Epithelial cell of prostate (primary cell): ENCODE data around the gene IL17RC.
"Not testable (repeated sequence)": the region's sequence is repeated elsewhere in the genome, so short reads cannot be mapped to it uniquely, and the experiment has no call there.

Source experiments
- DNase-seq: peaks from one replicate; pipeline ENCODE4 v3.0.0-alpha.2; 2011; ENCODE audit warnings: low read depth, low spot score
- H3K27ac ChIP-seq: fragments of 450-650 bp; 2 replicates; pipeline ENCODE4 v1.5.1; 2017; ENCODE audit warnings: mild to moderate bottlenecking

IL17RC gene

GRCh38 chr3:9916734-9917680 lies at the start of gene IL17RC:
TSS of gene IL17RC (plus strand) at chr3:9917098. CDS start at chr3:9917316, 218 bp downstream.
- peak within 1 kb of the TSS; percentile 61 for H3K27ac ChIP-seq
- DNase-seq: peak; percentile 92

- no peak overlapping the region for H3K27ac ChIP-seq
- no peak for DNase-seq
Observed at GRCh38 chr3:9867106-9867505, 49.8 kb upstream of the IL17RC start.

DNA sequence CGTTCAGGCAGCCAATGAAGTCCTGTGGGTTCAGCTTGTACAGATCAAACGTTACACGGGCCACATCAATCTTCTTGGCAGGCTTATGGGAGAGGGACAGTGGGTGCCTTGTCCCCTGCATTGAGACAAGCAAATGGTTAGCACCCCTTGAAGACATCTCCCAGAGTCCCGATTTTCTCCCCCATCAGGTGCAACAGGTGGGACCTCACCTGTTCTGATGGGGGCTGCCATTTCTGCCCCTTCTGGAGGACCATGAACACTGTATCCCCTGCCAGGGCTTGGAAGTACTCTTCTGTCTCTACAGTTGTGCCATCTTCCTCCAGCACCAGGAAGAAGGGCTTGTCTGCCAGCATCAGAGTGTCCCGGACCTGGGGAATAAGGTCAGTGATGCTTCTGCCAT lies 46.9 kb upstream of the IL17RC start:
- no peak for DNase-seq
- no peak overlapping the region for H3K27ac ChIP-seq

DNA sequence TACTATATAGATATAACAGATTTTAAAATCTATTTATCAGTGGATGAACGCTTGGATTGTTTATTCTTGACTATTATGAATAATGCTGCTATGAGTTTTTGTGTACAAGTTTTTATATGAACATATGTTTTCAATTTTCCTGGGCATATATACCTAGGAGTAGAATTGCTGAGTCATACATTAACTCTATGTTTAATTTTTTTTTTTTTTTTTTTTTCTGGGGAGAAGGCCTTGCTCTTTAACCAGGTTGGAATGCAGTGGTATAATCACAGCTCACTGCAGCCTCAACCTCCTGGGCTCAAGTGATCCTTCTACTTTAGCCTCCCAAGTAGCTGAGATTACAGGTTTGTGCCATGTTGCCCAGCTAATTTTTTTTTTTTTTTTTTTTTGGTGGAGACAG lies 45.9 kb upstream of the IL17RC start:
- peak overlapping the region; percentile 26 for H3K27ac ChIP-seq
- no peak for DNase-seq

DNA sequence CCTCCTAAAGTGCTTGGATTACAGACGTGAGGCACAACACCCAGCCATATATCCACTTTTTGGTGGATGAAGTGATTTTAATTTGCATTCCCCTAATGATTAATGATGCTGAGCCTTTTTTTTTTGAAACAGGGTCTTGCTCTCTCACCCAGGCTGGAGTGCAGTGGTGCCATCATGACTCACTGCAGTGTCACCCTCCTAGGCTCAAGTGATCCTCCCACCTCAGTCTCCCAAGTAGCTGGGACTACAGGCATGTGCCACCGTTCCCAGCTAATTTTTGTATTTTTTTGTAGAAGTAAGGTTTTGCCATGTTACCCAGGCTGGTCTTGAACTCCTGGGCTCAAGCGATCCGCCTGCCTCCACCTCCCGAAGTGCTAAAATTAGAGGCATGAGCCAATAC lies 44.8 kb upstream of the IL17RC start:
- H3K27ac ChIP-seq, DNase-seq: not testable (repeated sequence)

GRCh38 chr3:9875448-9875847 lies 41.5 kb upstream of the IL17RC start:
- DNase-seq: no peak
- H3K27ac ChIP-seq: no peak overlapping the region

GRCh38 chr3:9876255-9876654 lies 40.6 kb upstream of the IL17RC start:
- not testable (repeated sequence) for DNase-seq, H3K27ac ChIP-seq

- DNase-seq: no peak
- H3K27ac ChIP-seq: no peak overlapping the region
Observed at GRCh38 chr3:9876991-9877390, 39.9 kb upstream of the IL17RC start.

DNA sequence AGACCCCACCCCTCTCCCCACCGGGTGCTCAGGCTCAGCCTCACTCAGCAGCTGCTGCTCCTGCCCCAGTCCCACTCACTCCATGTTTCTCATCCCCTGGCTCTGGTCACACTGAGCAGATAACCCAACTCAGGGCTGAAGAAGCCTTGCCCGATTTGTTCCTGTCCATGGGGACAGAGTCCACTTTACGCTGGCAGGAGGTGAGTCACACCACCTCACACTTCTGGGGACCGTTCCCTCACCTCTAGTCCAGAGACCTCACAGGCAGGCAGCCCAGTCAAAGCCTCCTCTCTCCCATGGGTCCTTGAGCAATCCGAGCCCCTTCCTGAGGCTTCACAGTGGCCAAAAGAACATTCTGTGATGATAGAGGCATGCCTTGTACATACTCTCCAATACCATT lies 38.2 kb upstream of the IL17RC start:
- no peak overlapping the region for H3K27ac ChIP-seq
- DNase-seq: no peak

- no peak for DNase-seq
- no peak within 1 kb of the TSS for H3K27ac ChIP-seq
Observed at GRCh38 chr3:9879830-9880549, 36.9 kb upstream of the IL17RC start, which contains the start of gene CIDEC. TSS of gene CIDEC (minus strand) at chr3:9880253. CDS start at chr3:9878486, 1,767 bp downstream.

DNA sequence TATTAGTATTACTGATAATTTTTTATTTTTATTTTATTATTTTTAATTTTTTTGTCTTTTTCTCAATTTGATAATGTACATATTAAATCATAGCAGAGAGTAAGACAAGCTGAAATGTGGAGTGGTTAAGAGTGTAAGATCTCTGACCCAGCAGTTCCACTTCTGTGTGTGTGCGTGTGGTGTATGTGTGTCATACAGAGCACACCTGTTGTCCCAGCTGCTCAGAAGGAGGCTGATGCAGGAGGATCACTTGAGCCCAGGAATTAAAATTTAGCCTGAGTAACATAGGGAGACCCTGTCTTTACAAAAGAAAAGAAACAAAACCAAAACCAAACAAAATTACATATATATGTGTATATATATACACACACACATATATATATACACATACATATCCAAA lies 35.5 kb upstream of the IL17RC start:
- DNase-seq: no peak
- no peak overlapping the region for H3K27ac ChIP-seq

DNA sequence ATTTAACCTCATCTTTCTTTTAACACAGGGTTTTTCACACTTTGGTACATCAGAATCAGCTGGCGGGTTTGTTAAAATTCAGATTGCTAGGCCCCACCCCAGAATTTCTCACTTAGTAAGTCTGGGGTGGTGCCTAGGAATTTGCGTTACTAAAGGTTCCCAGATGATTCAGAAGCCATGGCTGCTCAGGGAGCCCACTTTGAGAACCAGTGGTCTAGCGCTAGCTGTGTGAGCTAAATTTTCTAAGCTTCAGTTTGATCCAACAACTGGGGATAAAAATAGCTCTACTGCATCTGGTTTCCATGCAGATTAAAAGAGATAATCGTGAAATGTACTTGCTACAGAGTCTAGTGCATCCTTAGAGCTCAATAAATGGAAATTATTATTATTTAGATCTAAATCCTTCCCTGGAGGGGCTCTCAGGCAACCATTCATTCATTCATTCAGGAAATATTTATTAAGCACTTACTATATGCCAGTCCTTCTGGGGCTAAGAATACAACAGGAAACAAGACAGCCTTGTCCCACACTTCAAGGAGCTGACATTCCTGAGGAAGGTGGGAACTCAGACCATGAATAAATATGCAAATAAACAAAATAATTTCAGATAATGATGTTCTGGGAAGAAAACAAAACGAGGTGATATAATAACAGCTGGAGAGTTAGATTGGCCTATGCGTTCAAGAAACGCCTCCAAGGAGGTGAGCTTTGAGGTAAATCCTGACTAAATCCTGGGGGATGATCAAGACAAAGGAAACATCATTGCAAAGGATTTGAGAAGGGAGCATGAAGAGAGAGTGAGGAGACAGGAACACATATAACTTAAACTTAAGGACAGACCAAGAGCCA lies 33.0 kb upstream of the IL17RC start:
- H3K27ac ChIP-seq: peak overlapping the region; percentile 94
- no peak for DNase-seq

DNA sequence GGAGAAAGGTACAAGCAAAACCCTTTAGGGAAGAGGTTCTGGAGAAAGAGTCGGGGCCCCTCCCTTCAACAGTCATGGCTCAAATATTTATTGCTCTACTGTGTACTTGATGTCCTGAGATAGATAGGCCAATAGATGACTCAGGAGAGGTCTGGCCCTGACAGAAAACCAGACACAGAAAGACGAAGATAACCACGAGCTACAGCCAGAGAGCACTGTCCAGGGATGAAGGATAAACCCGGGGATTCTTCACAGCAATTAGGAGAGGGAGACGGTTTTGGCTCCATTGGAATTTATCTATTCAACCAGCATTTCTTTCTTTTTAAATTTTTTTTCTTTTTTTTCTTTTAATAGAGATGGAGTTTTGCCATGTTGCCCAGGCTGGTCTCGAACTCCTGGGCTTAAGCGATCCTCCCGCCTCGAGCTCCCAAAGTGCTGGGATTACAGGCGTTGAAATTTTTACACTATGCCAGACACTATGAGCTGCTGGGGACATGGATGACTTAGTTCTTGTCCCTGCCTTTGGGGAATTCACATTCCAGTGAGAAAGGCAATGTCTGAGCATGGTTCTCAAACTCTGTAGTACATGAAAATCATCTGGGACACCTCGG lies 32.2 kb upstream of the IL17RC start:
- DNase-seq: peak; percentile 61
- peak overlapping the region; percentile 94 for H3K27ac ChIP-seq

- no peak overlapping the region for H3K27ac ChIP-seq
- no peak for DNase-seq
Observed at GRCh38 chr3:9886328-9886727, 30.6 kb upstream of the IL17RC start.

GRCh38 chr3:9887480-9887879 lies 29.4 kb upstream of the IL17RC start:
- DNase-seq: no peak
- H3K27ac ChIP-seq: no peak overlapping the region

DNA sequence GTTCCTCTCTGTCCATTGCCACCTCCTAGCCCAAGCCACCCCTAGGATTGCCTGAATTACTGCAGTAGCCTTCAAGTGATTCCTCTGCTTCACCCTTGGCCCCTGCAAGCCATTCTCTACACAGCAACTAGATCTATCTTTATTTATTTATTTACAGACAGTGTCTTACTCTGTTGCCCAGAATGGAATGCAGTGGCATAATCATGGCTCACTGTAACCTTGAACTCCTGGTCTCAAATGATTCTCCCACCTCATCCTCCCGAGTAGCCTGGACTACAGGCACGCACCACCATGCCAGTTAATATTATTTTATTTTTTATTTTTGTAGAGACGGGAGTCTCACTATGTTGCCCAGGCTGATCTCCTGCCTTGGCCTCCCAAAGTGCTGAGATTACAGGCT lies 28.4 kb upstream of the IL17RC start:
- no peak overlapping the region for H3K27ac ChIP-seq
- no peak for DNase-seq

DNA sequence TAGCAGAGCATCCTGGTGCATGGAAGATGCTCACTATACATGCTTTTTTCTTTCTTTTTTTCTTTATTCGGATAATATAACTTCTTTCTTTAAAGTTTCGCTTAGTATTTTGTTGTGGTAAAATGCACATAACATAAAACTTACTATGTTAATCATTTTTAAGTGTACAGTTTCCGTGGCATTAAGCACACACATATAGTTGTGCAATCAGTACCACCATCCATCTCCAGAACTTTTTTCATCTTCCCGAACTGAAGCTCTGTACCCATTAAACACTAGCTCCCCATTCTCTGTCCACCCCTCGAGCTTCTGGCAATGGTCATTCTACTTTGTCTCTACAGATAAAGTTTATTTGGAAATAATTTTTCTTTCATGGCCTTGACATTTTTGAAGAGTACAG lies 27.5 kb upstream of the IL17RC start:
- DNase-seq: no peak
- H3K27ac ChIP-seq: no peak overlapping the region

DNA sequence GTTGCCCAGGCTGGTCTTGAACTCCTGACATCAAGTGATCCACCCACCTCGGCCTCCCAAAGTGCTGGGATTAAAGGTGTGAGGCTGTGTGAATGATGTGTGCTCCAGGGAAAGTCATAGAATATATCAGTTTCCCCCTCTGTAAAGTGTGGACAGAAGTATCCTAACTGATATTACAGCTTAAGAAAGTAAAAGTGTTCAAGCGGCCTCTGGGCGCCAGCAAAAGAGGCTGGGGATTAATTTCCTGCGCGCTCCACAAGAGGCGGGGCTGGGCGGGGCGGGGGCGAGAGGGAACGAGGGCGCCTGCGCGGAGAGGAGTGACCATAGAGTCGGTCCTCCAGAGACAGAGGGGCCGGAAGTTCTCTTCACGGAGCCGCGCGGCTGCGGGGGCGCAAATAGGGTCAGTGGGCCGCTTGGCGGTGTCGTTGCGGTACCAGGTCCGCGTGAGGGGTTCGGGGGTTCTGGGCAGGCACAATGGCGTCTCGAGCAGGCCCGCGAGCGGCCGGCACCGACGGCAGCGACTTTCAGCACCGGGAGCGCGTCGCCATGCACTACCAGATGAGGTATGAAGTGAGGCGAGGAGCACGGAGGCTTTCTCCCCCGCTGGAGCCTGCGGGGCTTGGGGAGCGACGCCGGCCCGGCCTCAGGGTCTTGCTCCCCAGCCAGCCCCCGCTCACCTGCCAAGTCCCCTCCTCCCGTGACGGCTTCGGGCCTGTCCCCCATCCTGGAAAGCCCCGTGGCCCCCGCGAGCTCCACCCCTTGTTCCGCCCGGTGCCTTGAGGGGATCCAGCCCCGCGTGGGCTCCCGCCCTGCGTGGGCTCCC lies 26.4 kb upstream of the IL17RC start, which contains the start of gene JAGN1:
Gene JAGN1 (plus strand): TSS at position 362 of the 823 bp plus-strand sequence. CDS start 113 bp downstream, at position 475.
- DNase-seq: peak; percentile 41
- H3K27ac ChIP-seq: peak within 1 kb of the TSS; percentile 70

GRCh38 chr3:9891072-9891622 lies 25.8 kb upstream of the IL17RC start:
- DNase-seq: no peak
- H3K27ac ChIP-seq: peak overlapping the region; percentile 70
